T1000 (cell line): Measurements from ENCODE around the gene ACTR1B.
"Not testable (repeated sequence)": the region's sequence is repeated elsewhere in the genome, so short reads cannot be mapped to it uniquely, and the experiment has no call there.

Experiments
- DNase-seq: peaks from one replicate; lab custom pipeline; 2025; ENCODE audit warnings: mixed read lengths; lab: John Stamatoyannopoulos, UW

The ACTR1B gene

GRCh38 chr2:97663962-97664635 lies at the start of gene ACTR1B:
ACTR1B (minus strand) TSS chr2:97664044; CDS start chr2:97663890, 154 bp downstream.
- DNase-seq: peak; percentile 93

GRCh38 chr2:97712693-97713295 lies 49.0 kb upstream of the ACTR1B start:
- DNase-seq: no peak

DNA sequence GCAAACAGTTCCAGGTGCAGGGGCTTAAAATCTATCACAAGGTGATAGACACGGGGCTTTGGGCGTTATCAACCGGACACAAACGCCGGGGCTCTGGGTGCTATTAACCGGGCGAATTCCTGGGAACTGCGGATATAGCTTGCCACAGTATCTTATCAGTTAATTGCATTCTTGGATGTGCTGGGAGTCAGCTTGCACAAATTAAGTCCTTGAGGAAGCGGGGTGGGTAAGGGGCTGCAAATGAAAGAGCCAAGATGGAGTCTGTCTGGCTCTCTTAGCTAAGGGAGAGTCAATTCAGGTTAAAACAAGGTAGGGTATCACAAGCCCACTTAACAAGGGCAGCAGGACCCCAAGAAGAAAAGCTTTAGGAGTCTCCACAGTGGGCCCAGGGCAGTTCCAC lies 48.3 kb upstream of the ACTR1B start:
- DNase-seq: not testable (repeated sequence)

GRCh38 chr2:97711394-97711711 lies 47.5 kb upstream of the ACTR1B start:
- DNase-seq: no peak

DNA sequence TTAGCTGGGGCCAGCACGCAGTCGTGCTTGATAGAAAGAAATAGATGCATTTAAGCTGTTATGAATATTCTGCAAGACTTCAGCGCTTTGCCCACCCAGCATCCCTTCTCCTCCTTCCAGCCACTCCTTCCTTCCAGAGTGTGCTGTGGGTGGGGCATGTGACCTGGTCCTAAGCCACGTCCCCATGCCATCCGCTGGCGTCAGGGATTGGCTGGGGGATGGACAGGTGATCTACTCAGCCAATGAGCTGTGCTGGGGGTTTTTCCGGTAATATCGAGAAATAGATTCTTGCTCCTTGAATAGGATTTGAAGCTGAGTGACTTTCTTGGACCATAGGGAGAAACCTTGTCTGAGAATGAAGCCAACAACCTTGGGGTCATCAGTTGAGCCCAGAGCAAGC lies 44.8 kb upstream of the ACTR1B start:
- no peak for DNase-seq

GRCh38 chr2:97708048-97708380 lies 44.2 kb upstream of the ACTR1B start:
- DNase-seq: no peak

DNA sequence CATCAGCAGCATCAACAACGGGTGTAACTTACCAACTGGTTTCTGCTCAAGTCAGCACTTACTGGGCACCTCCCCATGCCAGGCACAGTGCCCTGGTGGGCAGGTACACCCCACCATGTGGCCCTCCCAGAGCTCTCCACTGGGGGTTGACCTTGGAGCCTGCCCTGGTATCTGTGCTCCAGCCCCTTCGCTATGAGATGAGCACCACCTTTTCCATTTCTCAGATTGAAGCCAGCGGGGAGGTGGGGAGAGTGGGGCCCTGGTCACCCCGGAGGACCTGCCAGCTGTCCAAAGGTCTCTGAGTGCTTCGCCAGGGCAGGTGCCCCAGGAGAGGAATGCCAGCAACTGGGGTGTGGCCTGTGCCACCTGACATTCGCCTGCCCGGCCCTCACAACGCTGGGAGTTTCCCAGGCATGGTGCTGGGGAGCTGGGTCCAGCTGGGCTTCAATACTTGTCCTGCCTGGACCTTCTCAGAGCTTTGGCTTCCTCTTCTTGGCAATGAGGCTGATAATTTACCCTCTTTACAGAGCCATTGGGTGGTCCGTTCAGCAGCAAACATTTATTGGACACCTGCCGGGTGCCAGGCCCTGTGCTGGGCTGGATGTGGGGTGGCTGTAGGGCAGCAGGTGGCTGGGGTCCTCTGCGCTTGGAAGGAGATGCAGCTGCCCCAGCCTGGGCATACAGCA lies 43.7 kb upstream of the ACTR1B start:
- DNase-seq: no peak

- DNase-seq: no peak
Measured at GRCh38 chr2:97706708-97707345, 43.0 kb upstream of the ACTR1B start.

DNA sequence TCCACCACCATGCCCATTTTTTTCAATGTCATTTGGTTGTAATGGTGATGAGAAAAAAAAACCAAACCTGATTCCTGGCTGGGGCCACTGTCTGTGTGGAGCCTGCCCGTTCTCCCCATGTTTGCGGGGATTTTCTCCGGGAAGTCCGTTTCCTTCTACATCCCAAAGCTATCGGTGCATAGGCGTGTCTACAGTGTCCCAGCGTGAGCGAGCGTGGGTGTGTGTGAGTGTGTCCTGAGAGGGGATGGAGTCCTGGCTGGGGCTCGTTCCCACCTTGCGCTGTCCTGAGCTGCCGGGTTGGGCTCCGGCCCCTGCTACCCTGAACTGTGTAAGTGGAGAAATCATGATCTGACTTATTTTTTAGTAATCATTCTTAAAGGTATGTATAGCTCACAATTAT lies 42.3 kb upstream of the ACTR1B start:
- no peak for DNase-seq

- DNase-seq: no peak
Measured at GRCh38 chr2:97704989-97705388, 41.1 kb upstream of the ACTR1B start.

DNA sequence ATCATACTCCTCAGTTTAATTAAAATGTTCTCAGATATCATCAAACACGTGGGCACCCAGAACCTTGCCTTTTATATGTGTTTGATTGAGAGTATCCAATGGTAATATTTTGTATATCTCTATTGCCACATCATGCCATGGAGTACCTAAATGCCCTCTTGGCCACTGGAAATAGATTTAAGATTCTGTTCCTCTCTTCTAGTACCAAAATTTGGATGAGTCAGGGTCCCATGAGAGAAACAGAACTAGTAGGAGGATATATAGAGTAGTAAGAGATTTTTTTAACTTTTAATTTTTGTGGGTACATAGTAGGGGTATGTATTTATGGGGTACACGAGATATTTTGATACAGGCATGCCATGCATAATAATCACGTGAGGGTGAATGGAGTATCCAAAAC lies 39.9 kb upstream of the ACTR1B start:
- DNase-seq: no peak

DNA sequence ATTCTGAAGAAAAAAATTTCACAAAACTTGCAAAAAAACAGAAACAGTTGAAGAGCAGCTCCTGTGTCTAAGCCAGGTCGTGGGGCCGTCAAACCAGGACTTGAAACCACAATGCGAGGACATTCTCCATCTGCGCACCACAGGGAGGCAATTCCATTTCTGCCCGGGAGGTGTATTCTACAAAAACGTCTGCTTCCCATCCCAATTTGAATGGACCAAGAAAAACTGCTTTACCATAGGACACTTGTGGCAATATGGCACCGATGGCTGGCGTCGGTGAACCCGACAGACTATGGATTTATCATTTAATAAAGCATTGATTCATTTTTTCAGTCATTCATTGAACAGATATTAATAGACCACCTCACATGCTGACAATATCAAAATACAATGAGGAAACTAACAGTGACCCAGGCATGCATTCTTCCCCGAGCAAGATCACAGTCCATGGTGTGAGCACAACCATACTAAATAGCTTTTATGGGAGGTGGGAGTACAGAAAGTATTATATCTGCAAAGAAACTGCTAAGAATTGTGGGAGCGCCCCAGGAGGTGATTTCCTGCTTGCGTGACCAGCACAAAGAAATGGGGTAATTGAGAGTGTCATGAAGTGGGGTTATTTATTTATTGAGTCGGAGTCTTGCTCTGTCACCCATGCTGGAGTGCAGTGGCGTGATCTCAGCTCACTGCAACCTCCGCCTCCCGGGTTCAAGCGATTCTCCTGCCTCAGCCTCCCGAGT lies 39.1 kb upstream of the ACTR1B start:
- DNase-seq: no peak

DNA sequence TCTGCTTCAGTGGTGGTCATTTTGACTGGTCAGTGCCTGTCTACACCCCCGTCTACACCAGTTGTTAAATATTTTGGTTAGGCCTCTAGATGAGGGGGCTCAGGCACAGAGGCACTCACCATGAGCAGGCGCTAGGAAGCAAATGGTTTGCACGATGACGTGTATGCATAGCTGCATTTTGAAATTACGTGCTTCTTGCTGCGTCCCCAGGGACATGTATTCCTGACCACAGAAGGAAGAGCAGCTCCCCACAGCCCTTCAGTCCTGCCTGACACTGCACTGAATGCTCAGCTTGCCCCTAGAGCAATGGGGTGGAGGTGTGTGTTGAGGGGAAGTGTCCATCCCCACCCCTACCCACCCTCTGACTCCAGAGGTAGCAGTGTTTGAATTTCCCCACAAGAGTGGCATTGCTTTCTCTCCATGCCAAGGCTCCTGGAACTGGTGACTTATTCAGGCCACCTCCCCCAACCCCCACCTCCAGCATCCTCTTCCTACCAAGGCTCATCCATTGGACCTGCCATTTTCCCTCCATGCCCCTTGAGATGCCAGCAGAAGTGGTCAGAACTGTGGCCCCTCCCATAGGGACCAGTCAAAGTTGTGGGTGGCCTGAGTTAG lies 38.1 kb upstream of the ACTR1B start:
- DNase-seq: no peak

DNA sequence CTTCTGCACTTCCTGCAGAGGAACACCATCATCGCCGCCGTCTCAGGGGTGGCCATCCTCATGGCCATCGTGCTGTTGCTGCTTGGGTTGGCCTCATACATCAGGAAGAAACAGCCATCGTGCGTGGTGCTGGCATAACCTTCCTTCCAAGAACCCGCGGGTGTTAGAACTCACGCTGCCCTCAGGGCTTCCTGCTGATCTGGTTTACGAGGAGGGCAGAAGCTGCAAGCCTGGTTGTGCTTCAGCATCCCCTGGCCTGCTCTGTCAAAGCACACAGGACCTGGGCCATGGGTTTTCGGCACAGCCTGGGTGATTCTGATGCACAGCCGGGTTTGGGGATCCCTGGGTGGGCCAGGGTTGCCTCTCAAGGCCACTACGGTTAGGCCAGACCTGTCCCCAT lies 37.3 kb upstream of the ACTR1B start:
- no peak for DNase-seq

- peak; percentile 16 for DNase-seq
Measured at GRCh38 chr2:97699765-97700444, 36.1 kb upstream of the ACTR1B start.

- DNase-seq: no peak
Measured at GRCh38 chr2:97698530-97698929, 34.7 kb upstream of the ACTR1B start.

GRCh38 chr2:97697252-97698235 lies 33.7 kb upstream of the ACTR1B start:
- DNase-seq: peak; percentile 67

DNA sequence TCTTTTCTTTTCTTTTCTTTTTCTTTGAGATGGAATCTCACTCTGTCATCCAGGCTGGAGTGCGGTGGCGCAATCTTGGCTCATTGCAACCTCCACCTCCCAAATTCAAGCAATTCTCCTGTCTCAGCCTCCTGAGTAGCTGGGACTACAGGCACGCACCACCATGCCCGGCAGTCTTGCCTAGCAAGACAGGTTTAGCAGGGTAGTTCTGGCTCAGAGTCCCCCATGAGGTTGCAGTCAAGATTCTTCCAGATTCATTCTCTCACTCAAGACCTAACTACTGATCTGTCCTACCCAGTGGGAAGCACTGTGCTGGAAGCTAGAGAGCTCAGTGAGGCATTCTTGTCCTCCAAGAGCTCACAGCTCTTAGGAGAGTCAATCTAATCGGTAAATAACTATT lies 31.9 kb upstream of the ACTR1B start:
- no peak for DNase-seq

DNA sequence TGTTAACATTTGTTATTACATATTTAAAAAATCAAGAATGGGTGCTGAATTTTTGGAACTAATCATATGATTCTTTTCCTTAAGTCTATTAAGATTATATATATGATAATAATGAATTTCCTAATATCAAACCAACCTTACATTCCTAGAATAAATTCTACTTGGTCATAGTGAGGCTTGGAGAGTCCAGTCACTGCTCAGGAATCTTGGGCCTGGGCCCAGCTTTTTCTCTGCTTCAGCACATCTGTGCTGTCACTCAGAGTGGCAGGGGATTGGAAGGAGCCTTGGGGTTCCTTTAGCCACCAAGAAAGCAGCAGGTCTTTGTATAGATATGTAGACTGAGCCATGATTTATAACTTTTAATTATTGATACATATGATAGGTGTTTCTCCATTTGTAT lies 29.6 kb upstream of the ACTR1B start:
- DNase-seq: no peak

GRCh38 chr2:97691166-97691565 lies 27.3 kb upstream of the ACTR1B start:
- DNase-seq: no peak
